Testis (tissue), 2 donors: Measurements from ENCODE around the gene STAC3.

Source experiments
- CTCF ChIP-seq, 3 experiments: fragments of 450-650 bp in 2 of 3; fragments of 200-600 bp in 1 of 3; sonication (generic) in 1 of 3; IDR thresholded peaks; one replicate each; pipeline ENCODE4 v1.5.1; 2016 to 2019; ENCODE audit warnings: antibody characterized with exemption in 3 of 3, mild to moderate bottlenecking in 2 of 3, moderate library complexity in 1 of 3
- POLR2A ChIP-seq: fragments of 450-650 bp; IDR thresholded peaks from one replicate; pipeline ENCODE4 v1.6.1; 2017; ENCODE audit warnings: antibody characterized with exemption, mild to moderate bottlenecking, moderate library complexity

GRCh38 chr12:57225680-57226210, 25.2 kb downstream of the STAC3 start:
- TF ChIP-seq CTCF (IDR thresholded peaks at IDR 0.05) = no peak
- no peak for TF ChIP-seq POLR2A
